ENCODE results near the gene SRGAP3.

Gene SRGAP3

GRCh38 chr3:9077029-9077428 is 172.4 kb downstream of the SRGAP3 start:
- no peak for DNase-seq

DNA sequence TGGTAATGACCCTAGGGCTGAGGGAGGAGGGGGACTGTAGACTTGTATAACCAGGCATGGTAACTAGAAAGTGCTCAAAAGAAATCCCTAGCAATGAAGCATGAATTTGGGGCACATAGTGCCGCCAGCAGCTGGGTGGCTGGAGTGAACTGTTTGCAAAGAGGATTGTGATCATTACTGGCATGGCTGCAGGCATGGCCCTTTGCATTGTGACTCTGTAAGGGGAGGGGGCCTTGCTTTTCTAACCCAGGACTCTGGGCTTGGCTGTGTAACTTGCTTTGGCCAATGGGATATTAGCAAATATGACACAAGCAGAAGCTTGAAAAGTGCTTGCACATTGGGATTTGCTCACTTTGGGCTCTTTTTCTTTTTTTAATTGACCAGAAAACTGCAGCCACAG is 173.7 kb downstream of the SRGAP3 start:
- no peak for DNase-seq

DNA sequence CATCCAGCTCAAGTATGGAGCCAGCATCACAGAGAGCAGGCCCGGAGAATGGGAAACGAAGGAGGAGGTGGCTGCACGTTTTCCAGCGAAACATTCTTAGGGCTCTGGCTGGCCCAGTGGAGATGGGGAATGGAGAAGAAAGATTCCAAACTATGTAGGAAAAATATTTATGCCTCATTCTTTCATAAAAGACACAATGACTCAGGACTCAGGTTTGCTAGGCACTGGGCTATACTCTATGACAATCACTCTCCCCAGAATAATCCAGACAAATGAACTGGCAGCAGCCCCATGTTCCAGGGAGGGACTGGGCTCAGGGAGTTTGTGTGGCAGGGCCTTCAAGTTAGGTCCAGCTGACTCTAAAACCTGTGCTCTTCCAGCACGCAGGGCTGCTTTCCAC is 175.4 kb downstream of the SRGAP3 start:
- DNase-seq = no peak

- DNase-seq = no peak
Measured at GRCh38 chr3:9072667-9073009, 176.8 kb downstream of the SRGAP3 start.

- no peak for DNase-seq
Measured at GRCh38 chr3:9071936-9072666, 177.3 kb downstream of the SRGAP3 start.

GRCh38 chr3:9070961-9071360 is 178.5 kb downstream of the SRGAP3 start:
- DNase-seq = no peak

DNA sequence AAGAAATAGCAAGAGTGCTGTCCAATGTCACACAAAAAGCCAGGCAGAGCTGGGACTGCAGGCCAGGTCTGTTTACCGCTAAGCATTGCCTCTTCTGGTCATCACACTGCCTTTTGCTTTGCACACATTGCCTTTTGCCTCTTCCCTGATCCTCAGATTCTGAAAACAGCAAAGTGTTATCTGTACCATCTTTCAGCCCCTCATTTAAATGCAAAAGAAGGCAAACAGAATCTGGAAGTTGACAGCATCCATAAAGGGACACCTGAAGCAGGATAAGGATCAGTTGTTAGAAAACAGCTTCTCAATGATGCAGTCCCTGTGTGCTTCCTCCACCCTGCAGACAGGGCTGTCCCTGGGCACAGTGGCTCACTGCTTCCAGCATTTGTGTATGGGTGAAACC is 179.5 kb downstream of the SRGAP3 start:
- no peak for DNase-seq

- no peak for DNase-seq
Measured at GRCh38 chr3:9068051-9068450, 181.4 kb downstream of the SRGAP3 start.

DNA sequence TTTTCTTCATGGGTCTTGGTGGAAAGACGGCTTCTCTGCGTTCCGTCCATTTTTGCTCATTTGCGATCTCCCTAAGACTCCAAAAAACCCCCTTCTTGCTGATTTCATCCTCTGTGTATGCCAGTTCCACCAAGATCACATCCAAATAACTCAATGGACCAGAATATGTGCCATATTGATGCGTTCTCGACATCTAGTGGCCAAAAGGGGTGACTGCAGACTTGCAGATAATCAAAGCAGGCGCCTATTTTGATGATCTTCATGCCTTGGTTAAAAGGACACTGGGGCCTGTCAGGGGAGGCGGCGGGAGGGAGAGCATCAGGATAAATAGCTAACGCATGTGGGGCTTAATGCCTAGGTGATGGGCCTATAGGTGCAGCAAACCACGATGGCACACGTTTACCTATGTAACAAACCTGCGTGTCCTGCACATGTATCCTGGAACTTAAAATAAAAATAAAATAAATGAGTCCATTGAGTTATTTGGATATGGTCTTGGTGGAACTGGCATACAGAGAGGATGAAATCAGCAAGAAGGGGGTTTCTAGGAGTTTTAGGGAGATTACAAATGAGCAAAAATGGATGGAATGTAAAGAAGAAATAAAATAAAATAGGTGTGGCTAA is 182.0 kb downstream of the SRGAP3 start:
- DNase-seq = peak; percentile 7

DNA sequence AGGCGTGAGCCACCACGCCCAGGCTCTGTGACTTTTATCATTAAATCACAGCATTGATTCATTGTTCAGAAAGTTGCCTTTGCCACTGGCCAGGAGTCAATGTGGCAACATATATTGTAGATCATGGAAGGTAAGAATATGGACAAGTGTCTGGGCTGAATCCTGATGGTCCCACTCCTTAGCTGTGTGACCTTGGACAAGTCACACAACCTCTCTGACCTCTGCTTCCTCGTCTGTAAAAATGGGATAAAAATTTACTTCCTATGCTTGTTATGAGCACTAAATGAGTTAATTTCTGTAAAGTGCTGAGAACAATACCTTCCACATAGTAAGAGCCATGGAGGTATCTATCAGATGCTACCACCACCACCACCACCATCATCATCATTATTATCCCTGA is 182.7 kb downstream of the SRGAP3 start:
- no peak for DNase-seq

DNA sequence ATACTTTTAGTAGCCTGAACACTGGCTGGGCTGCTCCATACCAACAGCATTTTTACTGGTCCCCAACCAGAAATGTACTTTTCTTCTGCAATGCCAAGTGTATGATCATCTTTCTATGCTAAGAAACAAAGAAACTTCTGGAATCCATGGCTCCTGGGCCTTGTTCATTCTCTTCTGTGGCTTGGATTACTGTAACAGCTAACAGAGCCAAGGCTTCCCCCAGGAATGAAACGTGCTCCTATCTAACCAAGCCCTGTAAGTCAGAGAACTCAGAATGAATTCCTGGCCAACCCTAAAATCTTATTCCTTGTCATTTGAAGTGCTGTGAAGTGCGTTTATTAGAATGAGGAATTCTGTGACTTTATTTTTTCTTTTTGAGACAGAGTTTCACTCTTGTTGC is 183.3 kb downstream of the SRGAP3 start:
- DNase-seq = no peak

- DNase-seq = no peak
Measured at GRCh38 chr3:9064850-9065249, 184.6 kb downstream of the SRGAP3 start.

DNA sequence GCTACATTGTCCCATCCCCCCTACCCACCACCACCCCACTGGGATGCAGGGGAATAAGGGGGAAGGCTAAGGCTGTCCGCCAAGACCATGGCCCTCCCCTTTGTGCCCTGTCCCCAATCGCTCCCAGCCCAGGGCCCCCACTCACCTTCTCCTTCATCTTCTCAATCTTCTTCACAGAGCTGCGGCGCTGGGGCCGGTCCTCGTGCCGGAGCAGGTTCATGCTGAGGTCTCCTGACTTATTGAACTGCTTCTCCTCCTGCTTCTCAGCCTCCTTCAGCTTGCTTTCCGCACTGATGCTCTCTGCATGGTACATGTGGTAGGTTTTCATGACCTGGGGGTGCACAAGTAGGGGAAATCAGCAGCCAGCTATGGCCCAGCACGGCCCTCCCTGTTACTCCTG is 185.2 kb downstream of the SRGAP3 start:
- DNase-seq = no peak

GRCh38 chr3:9062570-9062969 is 186.9 kb downstream of the SRGAP3 start:
- DNase-seq = no peak

- DNase-seq = no peak
Measured at GRCh38 chr3:9061634-9062033, 187.8 kb downstream of the SRGAP3 start.

DNA sequence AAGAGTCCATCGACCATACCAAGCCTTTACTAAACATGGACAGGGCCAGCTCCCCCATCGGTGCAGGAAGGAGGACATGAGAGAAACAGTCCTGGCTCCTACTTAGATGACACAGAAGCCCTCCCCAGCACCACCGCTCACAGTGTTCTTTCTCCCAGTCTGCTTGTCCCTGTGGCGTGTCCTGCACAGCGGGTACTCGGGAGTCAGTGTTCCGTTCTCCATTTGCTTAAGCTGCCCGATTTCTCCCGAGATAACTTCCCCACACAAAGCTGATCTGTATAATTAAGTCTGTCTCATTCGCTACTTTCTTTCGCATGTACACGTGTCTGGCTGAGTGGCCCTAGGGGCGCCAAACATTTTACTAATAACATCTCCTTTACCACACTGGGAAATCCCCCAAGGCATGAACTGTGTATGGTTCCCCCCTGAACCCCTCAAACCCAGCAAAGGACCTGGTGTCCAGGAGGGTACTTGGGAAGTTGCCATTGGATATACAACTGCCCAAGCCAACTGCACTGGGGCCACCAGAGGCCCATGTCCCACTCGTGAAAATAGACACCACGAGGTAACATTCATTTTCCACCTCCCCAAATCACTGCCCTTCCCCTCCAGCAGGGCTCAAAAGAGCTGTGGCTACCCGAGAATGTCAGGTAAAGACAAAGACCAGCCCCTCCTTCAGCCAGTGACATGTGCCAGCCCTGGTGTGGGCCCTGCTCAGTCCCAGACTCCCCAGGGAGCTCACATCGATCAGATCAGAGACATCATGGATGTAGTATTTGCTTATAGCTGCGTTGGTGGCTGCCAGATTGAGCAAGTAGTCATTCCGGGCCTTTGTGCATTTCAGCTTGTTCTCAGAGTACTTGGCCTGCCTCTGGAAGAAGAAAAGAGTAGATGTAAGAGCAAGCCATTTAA is 189.7 kb downstream of the SRGAP3 start:
- no peak for DNase-seq

- no peak for DNase-seq
Measured at GRCh38 chr3:9056581-9056980, 192.9 kb downstream of the SRGAP3 start.

DNA sequence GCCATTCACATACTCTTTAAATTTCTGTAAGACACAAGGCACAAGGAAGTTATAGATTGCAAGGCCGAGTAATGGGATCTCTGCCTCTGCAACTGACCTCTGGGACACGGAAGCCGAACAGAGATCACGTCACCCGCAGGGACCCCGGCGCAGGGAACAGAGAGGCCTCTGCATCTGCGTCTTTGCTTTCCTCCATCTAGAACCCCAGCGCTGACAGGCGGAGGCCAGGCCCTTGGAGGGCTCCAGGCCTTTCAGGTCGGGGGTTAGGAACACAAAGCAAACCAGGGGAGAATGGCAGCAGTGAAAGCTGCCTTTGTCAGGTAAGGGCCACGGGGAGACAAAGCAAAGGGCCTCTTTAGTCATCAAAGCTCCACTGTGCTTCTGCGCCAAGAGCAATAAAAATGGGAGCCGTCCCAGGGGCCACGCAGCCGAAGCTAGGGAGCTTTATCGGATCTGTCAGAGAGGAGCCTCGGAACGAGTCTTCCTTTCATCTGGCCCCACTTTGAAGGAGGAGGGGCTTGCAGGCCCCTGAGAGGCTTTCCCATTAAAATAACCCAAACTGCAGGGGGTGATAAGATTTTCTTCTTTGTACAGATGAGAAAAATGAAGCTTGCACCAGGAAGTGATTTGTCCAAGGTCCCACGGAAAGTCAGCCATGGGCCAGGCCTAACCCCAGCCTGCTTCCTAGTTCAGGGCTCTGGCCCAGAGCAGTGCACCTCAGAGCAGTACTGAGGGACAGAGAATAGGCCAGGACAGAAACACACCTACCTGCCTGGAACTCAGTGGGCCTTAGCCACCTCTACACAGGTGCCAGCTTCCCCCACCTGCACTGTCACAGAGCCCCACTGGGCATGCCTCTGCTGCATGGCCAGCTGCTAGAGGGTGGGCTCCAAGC is 201.7 kb downstream of the SRGAP3 start:
- no peak for DNase-seq

DNA sequence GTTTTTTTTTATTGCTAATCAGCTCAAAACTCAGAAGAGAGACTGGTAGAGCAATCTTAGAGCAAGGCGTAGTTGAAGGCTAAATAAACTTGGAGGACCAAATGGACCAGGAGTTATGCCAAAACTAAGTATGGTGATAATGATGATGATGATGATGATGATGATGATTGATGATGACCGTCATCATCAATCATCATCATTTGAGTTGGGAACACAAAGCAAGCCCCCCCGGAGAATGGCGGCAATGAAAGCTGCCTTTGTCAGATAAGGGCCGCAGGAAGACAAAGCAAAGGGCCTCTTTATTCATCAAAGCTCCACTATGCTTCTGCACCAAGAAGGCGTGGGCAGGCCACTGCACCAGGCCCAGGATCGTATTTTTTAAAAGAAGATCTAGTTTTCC is 204.1 kb downstream of the SRGAP3 start:
- no peak for DNase-seq

DNA sequence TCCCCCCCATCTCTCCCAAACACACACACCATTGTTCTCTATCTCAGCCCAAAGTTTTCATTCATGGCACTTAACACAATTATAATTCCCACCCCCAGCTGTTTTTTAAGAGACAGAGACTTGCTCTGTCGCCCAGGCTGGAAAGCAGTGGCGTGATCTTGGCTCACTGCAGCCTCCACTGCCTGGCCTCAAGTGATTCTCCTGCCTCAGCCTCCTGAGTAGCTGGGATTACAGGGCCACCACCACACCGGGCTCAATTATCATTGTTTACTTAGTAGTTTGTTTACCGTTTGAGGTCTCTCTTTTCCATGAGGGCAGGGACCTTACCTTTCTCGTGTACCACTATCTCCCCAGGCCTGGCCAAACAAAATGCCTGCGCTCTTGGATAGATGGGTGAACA is 206.4 kb downstream of the SRGAP3 start:
- DNase-seq = no peak

DNA sequence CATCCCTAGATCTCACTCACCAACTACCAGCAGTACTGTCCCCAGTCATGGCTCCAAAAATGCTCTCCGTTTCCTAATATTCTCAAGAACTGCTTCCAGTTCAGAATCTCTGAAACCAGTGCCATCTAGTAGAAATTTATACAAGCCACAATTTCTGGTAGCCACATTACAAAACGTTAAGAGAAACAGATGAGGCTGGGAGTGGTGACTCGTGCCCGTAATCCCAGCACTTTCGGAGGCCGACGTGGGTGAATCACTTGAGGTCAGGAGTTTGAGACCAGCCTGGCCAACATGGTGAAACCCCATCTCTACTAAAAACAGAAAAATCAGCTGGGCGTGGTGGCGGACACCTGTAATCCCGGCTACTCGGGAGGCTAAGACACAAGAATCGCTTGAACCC is 207.8 kb downstream of the SRGAP3 start:
- no peak for DNase-seq

- no peak for DNase-seq
Measured at GRCh38 chr3:9040996-9041395, 208.4 kb downstream of the SRGAP3 start.

GRCh38 chr3:9037144-9037711 is 212.2 kb downstream of the SRGAP3 start:
- no peak for DNase-seq
